Suprapubic skin (tissue), 3 donors: ENCODE results near the gene STK24.

Experiments used
- POLR2A ChIP-seq, 2 donors: fragments of 450-650 bp; IDR thresholded peaks; one replicate each; pipeline ENCODE4 v1.6.1; 2017; ENCODE audit warnings: antibody characterized with exemption in 2 of 2, mild to moderate bottlenecking in 2 of 2, moderate library complexity in 2 of 2
- TF ChIP-seq, protein P1 (sequence below), 2 donors: fragments of 200-600 bp in 1 of 2; fragments of 450-650 bp in 1 of 2; sonication (generic) in 1 of 2; IDR thresholded peaks; one replicate each; pipeline ENCODE4 v1.5.1; 2016 to 2019; ENCODE audit warnings: antibody characterized with exemption in 2 of 2, mild to moderate bottlenecking in 1 of 2, moderate library complexity in 1 of 2

DNA sequence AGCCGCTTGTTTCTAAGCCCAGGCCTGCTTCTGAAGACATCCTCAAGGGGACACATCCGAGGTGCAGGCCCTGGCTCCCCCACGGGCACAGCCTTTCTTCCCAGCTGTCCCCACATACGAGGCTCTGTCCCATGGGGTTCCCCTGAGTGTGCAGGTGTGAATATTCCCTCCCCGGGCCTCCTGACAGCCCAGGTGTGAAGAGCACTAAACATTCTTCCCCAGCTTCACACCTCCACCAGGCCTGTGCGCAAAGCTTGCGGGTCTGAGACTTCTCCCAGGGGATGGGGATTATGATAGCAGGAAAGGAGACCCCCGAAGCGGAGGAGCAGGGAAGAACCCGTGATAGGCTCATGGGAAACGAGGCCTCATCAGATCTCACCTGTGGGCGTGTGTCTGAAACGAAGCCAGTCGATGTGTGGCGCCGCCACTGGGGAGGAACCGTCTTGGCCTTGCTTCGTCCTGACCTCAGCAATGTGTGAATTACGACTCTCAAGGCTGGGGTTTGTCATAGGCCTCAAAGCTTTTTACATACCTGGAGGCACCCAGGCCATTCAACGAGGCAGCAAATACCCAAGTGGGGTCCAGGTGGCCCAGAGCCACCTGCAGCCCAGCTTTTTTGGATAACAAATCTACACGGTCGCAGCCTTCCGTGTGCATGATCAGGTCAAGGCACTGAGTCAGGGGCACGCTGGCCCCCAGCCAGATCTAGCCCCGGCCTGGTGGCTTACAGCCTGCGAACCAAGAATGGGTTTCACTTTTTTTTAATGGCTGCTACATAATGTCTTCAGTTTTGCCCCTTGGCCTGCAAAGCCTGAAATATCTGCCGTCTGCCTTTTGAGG, 134.3 kb downstream of the STK24 start:
- TF ChIP-seq POLR2A (IDR thresholded peaks at IDR 0.05): no peak
- TF ChIP-seq, protein P1, sequence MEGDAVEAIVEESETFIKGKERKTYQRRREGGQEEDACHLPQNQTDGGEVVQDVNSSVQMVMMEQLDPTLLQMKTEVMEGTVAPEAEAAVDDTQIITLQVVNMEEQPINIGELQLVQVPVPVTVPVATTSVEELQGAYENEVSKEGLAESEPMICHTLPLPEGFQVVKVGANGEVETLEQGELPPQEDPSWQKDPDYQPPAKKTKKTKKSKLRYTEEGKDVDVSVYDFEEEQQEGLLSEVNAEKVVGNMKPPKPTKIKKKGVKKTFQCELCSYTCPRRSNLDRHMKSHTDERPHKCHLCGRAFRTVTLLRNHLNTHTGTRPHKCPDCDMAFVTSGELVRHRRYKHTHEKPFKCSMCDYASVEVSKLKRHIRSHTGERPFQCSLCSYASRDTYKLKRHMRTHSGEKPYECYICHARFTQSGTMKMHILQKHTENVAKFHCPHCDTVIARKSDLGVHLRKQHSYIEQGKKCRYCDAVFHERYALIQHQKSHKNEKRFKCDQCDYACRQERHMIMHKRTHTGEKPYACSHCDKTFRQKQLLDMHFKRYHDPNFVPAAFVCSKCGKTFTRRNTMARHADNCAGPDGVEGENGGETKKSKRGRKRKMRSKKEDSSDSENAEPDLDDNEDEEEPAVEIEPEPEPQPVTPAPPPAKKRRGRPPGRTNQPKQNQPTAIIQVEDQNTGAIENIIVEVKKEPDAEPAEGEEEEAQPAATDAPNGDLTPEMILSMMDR (IDR thresholded peaks at IDR 0.05): no peak
